Spleen (tissue), 7 donors: ENCODE data around the gene HDAC8.

Source experiments
- POLR2A ChIP-seq, 3 donors: fragments of 450-650 bp; IDR thresholded peaks; one replicate each; pipeline ENCODE4 v1.5.1; 2017; ENCODE audit warnings: antibody characterized with exemption in 3 of 3, mild to moderate bottlenecking in 1 of 3
- POLR2AphosphoS5 ChIP-seq, 3 donors: sonication (generic); formaldehyde crosslinking; IDR thresholded peaks; one replicate each; pipeline ENCODE4 v1.5.1; 2017; ENCODE audit warnings: antibody characterized with exemption in 3 of 3
- TF ChIP-seq, protein P1 (sequence below), 11 experiments: fragments of 200-600 bp in 7 of 11; fragments of 450-650 bp in 4 of 11; sonication (generic) in 4 of 11; IDR thresholded peaks in 8 of 11; conservative IDR thresholded peaks in 3 of 11; 1 replicate in 7 of 11; 2 replicates in 4 of 11; pipeline versions ENCODE4 v1.4.0 to v1.8.0; 2016 to 2021; ENCODE audit warnings: antibody characterized with exemption in 11 of 11, inconsistent platforms in 4 of 11, mild to moderate bottlenecking in 1 of 11
- donor health status: DM: no; HTN: no; CAD: no; lungs with moderate emphysema.
- donor health status: DM: no; HTN: no; CAD: no.
- donor health status: DM: no; HTN: no; CAD: no.

DNA sequence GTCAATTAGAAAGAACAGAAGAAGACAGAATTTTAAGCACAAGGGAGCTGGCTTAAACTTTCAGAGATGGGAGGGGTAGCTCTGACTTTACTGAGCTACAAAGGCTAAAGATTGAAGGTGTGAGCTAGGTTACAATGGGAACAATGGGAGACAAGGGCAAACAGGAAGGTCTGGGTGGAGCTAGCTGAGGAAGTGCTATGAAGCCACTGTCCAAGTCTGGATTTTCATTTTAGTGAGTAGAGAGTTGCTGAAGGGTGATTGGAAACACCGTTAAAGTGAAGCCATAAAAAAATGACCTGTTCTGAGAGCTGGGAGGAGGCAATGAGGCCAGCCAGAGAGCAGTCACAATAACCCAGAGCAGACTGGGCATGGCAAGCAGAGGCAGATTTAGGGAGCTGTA is 162.7 kb downstream of the HDAC8 start:
- no peak for TF ChIP-seq POLR2A (IDR thresholded peaks at IDR 0.05)
- TF ChIP-seq, protein P1, sequence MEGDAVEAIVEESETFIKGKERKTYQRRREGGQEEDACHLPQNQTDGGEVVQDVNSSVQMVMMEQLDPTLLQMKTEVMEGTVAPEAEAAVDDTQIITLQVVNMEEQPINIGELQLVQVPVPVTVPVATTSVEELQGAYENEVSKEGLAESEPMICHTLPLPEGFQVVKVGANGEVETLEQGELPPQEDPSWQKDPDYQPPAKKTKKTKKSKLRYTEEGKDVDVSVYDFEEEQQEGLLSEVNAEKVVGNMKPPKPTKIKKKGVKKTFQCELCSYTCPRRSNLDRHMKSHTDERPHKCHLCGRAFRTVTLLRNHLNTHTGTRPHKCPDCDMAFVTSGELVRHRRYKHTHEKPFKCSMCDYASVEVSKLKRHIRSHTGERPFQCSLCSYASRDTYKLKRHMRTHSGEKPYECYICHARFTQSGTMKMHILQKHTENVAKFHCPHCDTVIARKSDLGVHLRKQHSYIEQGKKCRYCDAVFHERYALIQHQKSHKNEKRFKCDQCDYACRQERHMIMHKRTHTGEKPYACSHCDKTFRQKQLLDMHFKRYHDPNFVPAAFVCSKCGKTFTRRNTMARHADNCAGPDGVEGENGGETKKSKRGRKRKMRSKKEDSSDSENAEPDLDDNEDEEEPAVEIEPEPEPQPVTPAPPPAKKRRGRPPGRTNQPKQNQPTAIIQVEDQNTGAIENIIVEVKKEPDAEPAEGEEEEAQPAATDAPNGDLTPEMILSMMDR (IDR thresholded peaks at IDR 0.05 in 8 of 11, conservative IDR thresholded peaks at IDR 0.05 in 3 of 11): no peak
- TF ChIP-seq POLR2AphosphoS5 (IDR thresholded peaks at IDR 0.05): no peak
